T-helper 2 cell treated with Interferon-gamma antibody and Interleukin-4, amounts not matched to agents 5 μg/mL and 100 μg/mL, for 36 hours (primary cell): ENCODE data around the gene COLEC11.
"Not testable (repeated sequence)": the region's sequence is repeated elsewhere in the genome, so short reads cannot be mapped to it uniquely, and the experiment has no call there.

ENCODE experiments used
- DNase-seq: peaks from one replicate; pipeline ENCODE4 v3.0.0; 2021; ENCODE audit warnings: low spot score
- H3K27ac Mint-ChIP-seq: one replicate; pipeline ENCODE4 v1.8.0; 2021; ENCODE audit warnings: mild to moderate bottlenecking, mixed read lengths
- H3K27me3 Mint-ChIP-seq: one replicate; pipeline ENCODE4 v1.8.0; 2021; ENCODE audit warnings: low read depth, mixed read lengths
- H3K36me3 Mint-ChIP-seq: one replicate; pipeline ENCODE4 v1.8.0; 2021; ENCODE audit warnings: low read depth, mixed read lengths
- H3K4me1 Mint-ChIP-seq: one replicate; pipeline ENCODE4 v1.8.0; 2021; ENCODE audit warnings: low read depth, mixed read lengths
- H3K4me3 Mint-ChIP-seq: one replicate; pipeline ENCODE4 v1.8.0; 2022; ENCODE audit warnings: mild to moderate bottlenecking, moderate library complexity, mixed read lengths
- H3K9me3 Mint-ChIP-seq: one replicate; pipeline ENCODE4 v1.8.0; 2021; ENCODE audit warnings: mixed read lengths

The COLEC11 gene

DNA sequence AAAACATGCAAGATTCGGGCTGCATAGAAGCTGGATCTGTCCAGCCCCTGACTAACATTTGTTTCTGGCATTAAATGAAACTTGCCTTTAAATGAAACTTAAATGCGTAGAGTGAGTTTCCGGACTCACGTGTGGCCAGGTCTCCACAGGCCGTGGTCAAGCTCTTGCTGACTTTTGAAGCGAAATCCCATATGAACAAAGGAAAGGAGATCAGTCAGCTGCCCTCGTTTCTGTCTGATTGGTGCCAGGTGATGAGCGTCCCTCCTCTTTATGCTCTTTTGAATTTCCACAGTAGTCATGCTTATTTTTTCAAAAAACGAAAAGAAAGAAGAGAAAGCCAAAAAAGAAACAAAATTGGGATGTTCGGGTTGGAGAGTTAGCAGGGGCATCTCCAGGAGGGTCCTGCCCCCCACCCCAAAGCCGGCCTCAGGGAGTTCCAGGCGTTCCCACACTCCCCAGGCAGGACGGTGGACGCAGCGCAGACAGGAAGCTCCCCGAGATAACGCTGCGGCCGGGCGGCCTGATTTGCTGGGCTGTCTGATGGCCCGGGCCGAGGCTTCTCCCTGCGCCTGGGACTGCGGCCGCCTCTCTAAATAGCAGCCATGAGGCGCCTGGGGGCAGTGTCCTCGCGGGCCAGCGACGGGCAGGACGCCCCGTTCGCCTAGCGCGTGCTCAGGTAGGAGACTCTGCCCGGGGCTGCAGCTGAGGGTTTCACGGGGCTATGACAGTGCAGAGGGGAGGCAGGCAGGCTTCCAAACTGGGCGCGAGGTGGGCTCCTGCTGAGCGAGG is at the start of gene COLEC11:
Gene COLEC11, plus strand, starts transcription at position 620 of the 789 bp plus-strand sequence. CDS start 9,229 bp downstream, outside the sequence.
- Mint-ChIP-seq H3K27me3 (peaks cover 3% of the 10 kb centered on the region), H3K4me3 (no peak within 1 kb of the TSS), H3K27ac (no peak within 1 kb of the TSS), H3K36me3 (no peaks in the 10 kb centered on the region), H3K4me1 (peaks cover 3% of the 10 kb centered on the region), H3K9me3 (no peaks in the 10 kb centered on the region)
- DNase-seq: no peak

DNA sequence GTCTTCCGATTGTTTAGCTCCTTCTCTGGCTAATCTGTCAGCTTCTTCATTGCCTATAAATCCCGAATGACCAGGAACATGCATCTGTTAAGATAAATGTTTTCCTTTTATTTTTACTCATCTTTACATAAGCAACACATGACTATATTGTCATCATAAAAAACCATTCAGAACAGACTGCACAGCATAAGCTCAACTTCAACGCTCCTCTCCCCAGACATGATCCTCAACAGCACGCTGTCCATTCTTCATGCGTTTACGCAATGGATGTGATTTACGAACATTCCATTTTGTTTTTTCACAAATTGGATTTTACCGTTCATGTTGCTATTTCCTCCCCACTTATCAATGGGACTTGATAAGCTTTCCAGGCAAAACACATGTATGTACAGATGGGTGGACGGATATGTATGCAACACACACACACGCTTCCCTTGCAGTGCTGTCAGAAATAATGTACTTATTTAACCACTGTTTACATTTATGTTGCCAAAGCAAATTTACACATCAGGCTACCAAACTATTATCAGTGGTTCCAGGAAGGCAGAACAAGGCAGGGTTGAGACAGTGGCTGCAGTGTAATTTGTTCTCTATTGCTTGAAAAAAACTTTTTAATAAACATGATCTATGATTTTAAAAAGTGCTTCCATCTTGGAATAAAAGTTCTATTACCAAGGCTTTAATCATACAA is 49.0 kb upstream of the COLEC11 start:
- H3K27me3 Mint-ChIP-seq: no peaks in the 10 kb centered on the region
- no peaks in the 10 kb centered on the region for H3K9me3 Mint-ChIP-seq
- H3K27ac Mint-ChIP-seq: no peak overlapping the region
- H3K36me3 Mint-ChIP-seq: peaks cover 65% of the 10 kb centered on the region
- peaks cover 4% of the 10 kb centered on the region for H3K4me1 Mint-ChIP-seq
- no peak for DNase-seq
- H3K4me3 Mint-ChIP-seq: no peak overlapping the region

DNA sequence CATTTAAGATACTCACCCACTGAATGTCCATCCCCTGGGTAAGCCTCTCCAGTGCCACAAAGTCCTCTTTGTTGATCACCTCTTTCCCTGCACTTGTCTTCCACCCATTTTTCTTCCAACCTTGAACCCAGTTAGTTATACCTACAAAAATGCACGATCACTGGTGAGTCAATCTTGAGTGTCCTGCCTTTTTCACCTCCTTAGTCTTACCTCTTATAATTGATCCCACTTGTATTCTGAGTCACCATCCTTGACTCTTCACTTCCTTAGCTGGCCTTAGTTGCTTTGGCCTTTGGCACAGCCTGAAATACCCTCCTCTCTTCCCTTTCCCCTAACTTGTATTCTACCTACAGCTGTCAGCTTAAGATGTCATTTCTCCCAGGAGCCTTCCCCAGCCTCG is 47.0 kb upstream of the COLEC11 start:
- H3K36me3 Mint-ChIP-seq: peaks cover 59% of the 10 kb centered on the region
- H3K4me1 Mint-ChIP-seq: no peaks in the 10 kb centered on the region
- no peak overlapping the region for H3K4me3 Mint-ChIP-seq
- H3K9me3 Mint-ChIP-seq: no peaks in the 10 kb centered on the region
- no peak overlapping the region for H3K27ac Mint-ChIP-seq
- DNase-seq: no peak
- H3K27me3 Mint-ChIP-seq: no peaks in the 10 kb centered on the region

- no peaks in the 10 kb centered on the region for H3K27me3 Mint-ChIP-seq
- H3K36me3 Mint-ChIP-seq: peaks cover 48% of the 10 kb centered on the region
- H3K4me3 Mint-ChIP-seq: no peak overlapping the region
- H3K27ac Mint-ChIP-seq: no peak overlapping the region
- H3K4me1 Mint-ChIP-seq: peaks cover 16% of the 10 kb centered on the region
- no peak for DNase-seq
- H3K9me3 Mint-ChIP-seq: no peaks in the 10 kb centered on the region
Measured at GRCh38 chr2:3553946-3554345, 41.0 kb upstream of the COLEC11 start.

DNA sequence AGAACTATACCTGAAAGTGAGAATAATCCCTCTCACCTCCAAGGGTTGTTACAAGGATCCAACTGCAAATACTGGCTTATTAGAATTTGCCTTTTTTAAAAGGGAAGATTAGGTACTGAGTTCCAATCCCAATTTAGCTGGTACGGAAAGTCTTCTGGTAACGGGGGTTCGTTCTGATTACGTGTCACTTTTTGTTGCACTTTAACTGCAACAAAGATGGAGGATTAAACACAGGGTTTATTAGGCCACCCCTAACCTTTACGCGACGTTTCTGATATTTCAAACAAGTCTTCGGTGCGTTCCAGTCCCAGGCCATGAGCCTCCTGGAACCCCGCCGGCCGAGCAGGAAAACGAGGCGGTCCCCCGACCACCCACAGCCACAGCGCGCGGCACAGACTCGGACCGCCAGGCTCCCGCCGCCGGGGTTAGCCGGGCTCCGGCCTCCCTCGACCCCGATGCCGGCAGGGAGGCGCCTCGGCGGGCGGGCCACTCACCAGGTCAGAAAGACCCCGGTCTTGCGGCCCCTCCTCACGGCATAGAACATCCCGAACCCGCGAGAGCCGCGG is 37.2 kb upstream of the COLEC11 start:
- H3K4me3 Mint-ChIP-seq: peak overlapping the region; percentile 88
- H3K36me3 Mint-ChIP-seq: peaks cover 32% of the 10 kb centered on the region
- H3K27ac Mint-ChIP-seq: peak overlapping the region; percentile 97
- no peak for DNase-seq
- no peaks in the 10 kb centered on the region for H3K27me3 Mint-ChIP-seq
- H3K9me3 Mint-ChIP-seq: no peaks in the 10 kb centered on the region
- H3K4me1 Mint-ChIP-seq: peaks cover 21% of the 10 kb centered on the region

DNA sequence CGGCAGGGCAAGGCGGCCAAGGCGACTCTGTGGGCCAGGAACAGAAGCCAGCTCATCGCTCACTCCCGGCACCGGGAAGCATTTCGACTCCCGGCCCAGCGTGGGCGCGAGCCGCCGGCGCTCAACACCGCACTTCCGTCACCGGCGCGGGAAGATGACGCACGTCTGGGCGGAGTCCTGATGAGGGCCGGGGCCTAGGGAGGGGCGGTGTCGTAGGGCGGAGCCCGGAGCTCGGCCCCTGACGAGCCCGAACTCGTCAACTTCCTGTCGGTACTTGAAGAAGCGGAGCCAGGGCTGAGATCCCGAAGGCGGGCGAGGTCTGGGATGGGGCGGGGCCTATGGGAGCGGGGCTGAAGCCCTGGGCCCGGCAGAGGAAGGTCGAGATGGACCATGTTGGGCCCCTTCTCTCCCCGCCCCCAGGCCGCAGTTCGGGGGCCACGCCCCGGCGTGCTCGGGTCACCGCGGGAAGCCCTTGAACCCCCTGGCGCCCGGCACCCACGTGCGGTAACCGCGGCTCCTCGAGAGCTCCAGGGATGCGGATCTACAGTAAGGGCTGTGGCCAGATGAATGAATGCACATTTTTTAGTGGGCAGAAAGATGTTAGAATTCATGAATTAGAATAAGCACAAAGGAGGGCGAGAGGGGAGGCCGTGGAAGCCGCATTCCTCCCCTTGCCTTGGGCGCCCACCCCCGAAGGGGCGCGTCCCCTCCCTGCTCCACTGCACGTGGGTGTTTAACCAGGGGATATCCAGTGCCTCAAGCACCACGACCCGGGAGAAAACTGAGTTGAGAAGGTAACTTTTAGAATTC is 36.5 kb upstream of the COLEC11 start, which contains the start of gene RNASEH1:
Gene RNASEH1, minus strand, starts transcription at position 129 of the 810 bp plus-strand sequence. Its CDS starts 73 bp downstream, at position 56.
- Mint-ChIP-seq H3K4me3 (peak within 1 kb of the TSS; percentile 88), H3K4me1 (peaks cover 24% of the 10 kb centered on the region), H3K27me3 (no peaks in the 10 kb centered on the region), H3K9me3 (no peaks in the 10 kb centered on the region), H3K27ac (peak within 1 kb of the TSS; percentile 97), H3K36me3 (peaks cover 31% of the 10 kb centered on the region)
- peak; percentile 99 for DNase-seq

- H3K9me3 Mint-ChIP-seq: no peaks in the 10 kb centered on the region
- H3K4me3 Mint-ChIP-seq: no peak overlapping the region
- H3K27ac Mint-ChIP-seq: no peak overlapping the region
Measured at GRCh38 chr2:3563521-3563976, 31.4 kb upstream of the COLEC11 start.

GRCh38 chr2:3565117-3565516 is 29.8 kb upstream of the COLEC11 start:
- Mint-ChIP-seq H3K27ac (no peak overlapping the region), H3K9me3 (no peaks in the 10 kb centered on the region), H3K27me3 (no peaks in the 10 kb centered on the region), H3K4me1 (peaks cover 6% of the 10 kb centered on the region), H3K36me3 (peaks cover 2% of the 10 kb centered on the region), H3K4me3 (no peak overlapping the region)
- no peak for DNase-seq

More at GRCh38 chr2:3563521-3563976, 31.4 kb upstream of the COLEC11 start:
- no peak for DNase-seq
- Mint-ChIP-seq H3K36me3 (peaks cover 5% of the 10 kb centered on the region), H3K27me3 (no peaks in the 10 kb centered on the region), H3K4me1 (peaks cover 9% of the 10 kb centered on the region)

DNA sequence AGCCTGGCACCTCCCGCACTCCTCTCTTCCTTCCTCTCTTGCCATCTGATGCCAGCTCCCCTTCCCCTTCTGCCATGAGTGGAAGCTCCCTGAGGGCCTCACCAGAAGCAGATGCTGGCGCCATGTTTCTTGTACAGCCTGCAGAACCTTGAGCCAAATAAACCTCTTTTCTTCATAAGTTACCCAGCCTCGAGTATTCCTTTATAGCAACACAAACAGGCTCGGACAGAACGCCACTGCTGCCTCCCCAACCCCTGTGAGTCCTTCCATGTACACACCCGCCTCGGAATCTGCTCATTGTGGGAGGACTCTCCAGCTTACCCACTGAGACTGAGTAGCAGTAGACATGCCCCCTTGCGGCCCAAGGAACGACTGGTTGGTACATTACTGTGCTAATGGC is 28.1 kb upstream of the COLEC11 start:
- Mint-ChIP-seq H3K4me3 (no peak overlapping the region), H3K9me3 (no peaks in the 10 kb centered on the region), H3K36me3 (no peaks in the 10 kb centered on the region), H3K27ac (no peak overlapping the region), H3K27me3 (no peaks in the 10 kb centered on the region), H3K4me1 (peaks cover 6% of the 10 kb centered on the region)
- DNase-seq: no peak

GRCh38 chr2:3569656-3570055 is 25.3 kb upstream of the COLEC11 start:
- H3K4me1 Mint-ChIP-seq, H3K9me3 Mint-ChIP-seq, DNase-seq, H3K36me3 Mint-ChIP-seq, H3K4me3 Mint-ChIP-seq, H3K27ac Mint-ChIP-seq, H3K27me3 Mint-ChIP-seq: not testable (repeated sequence)

- no peak for DNase-seq
- H3K9me3 Mint-ChIP-seq: no peaks in the 10 kb centered on the region
Measured at GRCh38 chr2:3571284-3571683, 23.6 kb upstream of the COLEC11 start.

DNA sequence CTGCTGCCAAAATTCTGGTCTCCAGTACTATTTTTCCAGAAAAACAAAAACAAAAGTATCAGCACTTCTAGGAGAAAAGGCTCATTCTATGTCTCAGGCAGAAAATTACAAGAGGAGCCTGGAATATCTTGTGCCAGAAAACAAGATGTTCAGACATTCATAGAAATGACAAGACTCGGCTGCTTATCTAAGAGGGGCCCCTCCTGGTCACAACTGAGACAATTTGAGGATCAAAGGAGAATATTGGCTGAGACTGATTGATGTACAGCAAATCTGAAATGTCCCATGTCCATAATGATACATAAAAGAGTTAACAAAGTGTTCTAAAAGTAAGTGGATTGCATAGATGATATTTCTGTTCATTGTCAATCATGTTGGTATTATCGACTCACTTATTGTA is 22.3 kb upstream of the COLEC11 start:
- Mint-ChIP-seq H3K27me3 (no peaks in the 10 kb centered on the region), H3K27ac (no peak overlapping the region), H3K36me3 (peaks cover 21% of the 10 kb centered on the region), H3K9me3 (no peaks in the 10 kb centered on the region), H3K4me1 (peaks cover 23% of the 10 kb centered on the region), H3K4me3 (no peak overlapping the region)
- DNase-seq: no peak

More at GRCh38 chr2:3571284-3571683, 23.6 kb upstream of the COLEC11 start:
- peaks cover 7% of the 10 kb centered on the region for H3K36me3 Mint-ChIP-seq
- H3K4me3 Mint-ChIP-seq: no peak overlapping the region
- H3K27me3 Mint-ChIP-seq: no peaks in the 10 kb centered on the region
- H3K4me1 Mint-ChIP-seq: peaks cover 13% of the 10 kb centered on the region
- H3K27ac Mint-ChIP-seq: no peak overlapping the region

DNA sequence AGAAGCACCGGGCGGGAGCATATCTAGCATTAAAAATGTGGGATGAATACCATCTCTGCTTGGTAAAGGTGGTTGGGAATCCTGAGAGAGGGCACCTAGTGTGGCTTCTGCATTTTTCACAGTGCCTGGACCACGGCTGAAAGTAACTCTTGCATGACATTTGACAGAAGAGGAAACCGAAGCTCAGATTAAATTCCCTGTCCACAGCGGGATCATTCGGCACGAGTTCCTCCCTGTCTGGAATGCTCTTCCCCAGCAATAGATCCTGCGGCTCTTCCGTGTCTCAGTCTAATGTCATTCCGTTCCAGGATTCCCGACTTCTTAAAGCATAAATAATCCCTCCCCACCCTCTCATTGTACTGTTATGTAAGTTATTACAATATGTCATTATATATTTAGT is 20.8 kb upstream of the COLEC11 start:
- Mint-ChIP-seq H3K9me3 (no peaks in the 10 kb centered on the region), H3K4me3 (peak overlapping the region; percentile 89), H3K4me1 (peaks cover 38% of the 10 kb centered on the region), H3K36me3 (peaks cover 34% of the 10 kb centered on the region), H3K27me3 (no peaks in the 10 kb centered on the region), H3K27ac (no peak overlapping the region)
- no peak for DNase-seq
